HepG2 (cell line): ENCODE data around the gene CDK12. TPM values are rescaled to one million over a fixed set of nuclear protein-coding genes. Genes with fewer than 3 reads are reported as not detected.

Source experiments
- ATAC-seq: fragments of 200-7000 bp; cut with Tn5 transposase; 3 replicates; pipeline ENCODE4 v1.9.1; 2020; ENCODE audit warnings: mild to moderate bottlenecking, moderate library complexity
- BruUV-seq: library from RNA; stranded (reverse); fragments of 400-500 nt; replicated peaks from 2 replicates; lab custom pipeline; 2021; lab: Mats Ljungman, UMichigan
- CTCF ChIA-PET: fragments of 300-600 bp; formaldehyde crosslinking; extraction: SDS; loops from one replicate; lab custom pipeline; 2021; ENCODE audit warnings: low total read pairs, inconsistent platforms, low intra/inter-chr PET ratio; lab: Yijun Ruan, JAX
- POLR2A ChIA-PET: fragments of 350-600 bp; sonication (Branson Sonifier 250); formaldehyde crosslinking; loops from one replicate; lab custom pipeline; 2020; ENCODE audit warnings: antibody characterized with exemption, inconsistent platforms; lab: Yijun Ruan, JAX
- DNase-seq: peaks from one replicate; pipeline ENCODE4 v3.0.0-alpha.2; 2015; ENCODE audit warnings: low spot score
- FAIRE-seq: peaks from 3 replicates; lab custom pipeline; 2011; peaks lifted over from hg19 to GRCh38; lab: Jason Lieb, UNC
- H2AFZ ChIP-seq: one replicate; pipeline ENCODE4 v1.6.1; 2011; ENCODE audit warnings: low read length, inconsistent platforms
- H3K27ac ChIP-seq: fragments of 300-600 bp; 3 replicates; pipeline ENCODE4 v1.8.0; 2011; ENCODE audit warnings: mixed run types, mild to moderate bottlenecking, mixed read lengths, low read length, inconsistent platforms; ENCODE audit not compliant: insufficient read depth; ENCODE audit errors: extremely low read length
- H3K27me3 ChIP-seq, 2 experiments: fragments of 200-600 bp in 1 of 2; 2 replicates in 1 of 2; 3 replicates in 1 of 2; pipeline versions ENCODE4 v1.6.0 to v1.8.0; 2011; ENCODE audit warnings: low read length in 2 of 2, mild to moderate bottlenecking in 2 of 2, moderate library complexity in 2 of 2, inconsistent platforms in 1 of 2; ENCODE audit not compliant: insufficient read depth in 2 of 2, control insufficient read depth in 1 of 2
- H3K36me3 ChIP-seq, 2 experiments: fragments of 200-600 bp in 1 of 2; replicated peaks in 1 of 2; 2 replicates in 1 of 2; 3 replicates in 1 of 2; pipeline versions ENCODE4 v1.5.1 to v1.8.0; 2011; ENCODE audit warnings: low read length in 2 of 2, inconsistent platforms in 1 of 2; ENCODE audit not compliant: insufficient read depth in 2 of 2, control insufficient read depth in 1 of 2
- H3K4me1 ChIP-seq: 2 replicates; pipeline ENCODE4 v1.5.1; 2012; ENCODE audit warnings: low read length, inconsistent platforms; ENCODE audit not compliant: insufficient read depth
- H3K4me2 ChIP-seq: 2 replicates; pipeline ENCODE4 v1.6.0; 2011; ENCODE audit warnings: low read depth, low read length, inconsistent platforms
- H3K4me3 ChIP-seq, 3 experiments: fragments of 200-600 bp in 1 of 3; sonication (generic), shearing (Covaris generic) in 1 of 3; replicated peaks in 1 of 3; 2 replicates each; pipeline ENCODE4 v1.5.1; 2011 to 2016; ENCODE audit warnings: low read length in 3 of 3, inconsistent platforms in 2 of 3, low read depth in 2 of 3, mild to moderate bottlenecking in 2 of 3, control low read depth in 1 of 3, mixed read lengths in 1 of 3; ENCODE audit not compliant: insufficient read depth in 1 of 3
- H3K79me2 ChIP-seq: one replicate; pipeline ENCODE4 v1.6.1; 2011; ENCODE audit warnings: low read length, inconsistent platforms; ENCODE audit not compliant: insufficient read depth
- H3K9ac ChIP-seq: 2 replicates; pipeline ENCODE4 v1.6.0; 2011; ENCODE audit warnings: mild to moderate bottlenecking, low read depth, low read length, inconsistent platforms; ENCODE audit not compliant: insufficient read depth
- H3K9me3 ChIP-seq: 2 replicates; pipeline ENCODE4 v1.5.1; 2012; ENCODE audit warnings: mild to moderate bottlenecking, low read length
- H4K20me1 ChIP-seq: 2 replicates; pipeline ENCODE4 v1.6.0; 2011; ENCODE audit warnings: inconsistent platforms, mild to moderate bottlenecking, low read length, moderate library complexity; ENCODE audit not compliant: insufficient read depth
- ARNTL ChIP-seq: sonication (generic); formaldehyde crosslinking; IDR thresholded peaks from 2 replicates; pipeline ENCODE4 v1.4.0; 2020; ENCODE audit warnings: mild to moderate bottlenecking, missing genetic modification reagents
- CREM ChIP-seq, 2 experiments: sonication (generic) in 1 of 2; formaldehyde crosslinking in 1 of 2; IDR thresholded peaks; 2 replicates each; pipeline versions ENCODE4 v1.4.0 to v1.6.1; 2016 to 2020; ENCODE audit warnings: antibody characterized with exemption in 1 of 2, mild to moderate bottlenecking in 1 of 2, missing genetic modification reagents in 1 of 2
- CTCF ChIP-seq: sonication (generic); formaldehyde crosslinking; IDR thresholded peaks from 2 replicates; pipeline ENCODE4 v1.5.0; 2020; ENCODE audit warnings: mild to moderate bottlenecking, missing genetic modification reagents, moderate library complexity
- GABPA ChIP-seq, 2 experiments: IDR thresholded peaks; 2 replicates each; pipeline ENCODE4 v1.6.1; 2011 to 2016; ENCODE audit warnings: low read depth in 2 of 2, low read length in 1 of 2, missing biosample characterization in 1 of 2, missing genetic modification characterization in 1 of 2
- PBX3 ChIP-seq: sonication (generic); formaldehyde crosslinking; IDR thresholded peaks from 2 replicates; pipeline ENCODE4 v1.8.1; 2023; ENCODE audit warnings: missing genetic modification reagents, inconsistent platforms, borderline replicate concordance
- PRDM4 ChIP-seq: sonication (generic); formaldehyde crosslinking; IDR thresholded peaks from 2 replicates; pipeline ENCODE4 v1.9.0; 2021; ENCODE audit warnings: missing genetic modification reagents, borderline replicate concordance
- RAD21 ChIP-seq: fragments of 450-650 bp; formaldehyde crosslinking; IDR thresholded peaks from 2 replicates; pipeline ENCODE4 v1.5.0; 2020; ENCODE audit warnings: mild to moderate bottlenecking
- STAG1 ChIP-seq: sonication (generic); formaldehyde crosslinking; IDR thresholded peaks from 2 replicates; pipeline ENCODE4 v1.4.0; 2020; ENCODE audit warnings: missing genetic modification reagents
- XRCC5 ChIP-seq: fragments of 200-400 bp; formaldehyde crosslinking; optimal IDR thresholded peaks from 2 replicates; pipeline ENCODE3; 2017; ENCODE audit warnings: mild to moderate bottlenecking, low read length
- ZBTB38 ChIP-seq: sonication (generic); formaldehyde crosslinking; IDR thresholded peaks from 2 replicates; pipeline ENCODE4 v1.5.1; 2020; ENCODE audit warnings: mild to moderate bottlenecking, missing genetic modification reagents
- ZFP82 ChIP-seq: sonication (generic); formaldehyde crosslinking; IDR thresholded peaks from 2 replicates; pipeline ENCODE4 v1.5.1; 2020; ENCODE audit warnings: mild to moderate bottlenecking, missing genetic modification reagents, borderline replicate concordance
- ZKSCAN8 ChIP-seq: IDR thresholded peaks from 2 replicates; pipeline ENCODE4 v1.6.1; 2016; ENCODE audit warnings: borderline replicate concordance, missing genetic modification reagents, missing compliant biosample characterization
- WGBS: methylation state at CpG from one replicate; pipeline ENCODE4 v1.1.6; 2017; ENCODE audit warnings: low lambda C conversion rate; 5-methylcytosine and 5-hydroxymethylcytosine counted together
- in situ Hi-C: cut with HindIII; loops from 2 replicates; pipeline ENCODE4 v1.10.0; 2017; ENCODE audit warnings: low pct_unique_long_range_greater_than_20kb; ENCODE audit not compliant: extremely low pct_ligation_motif_present
- intact Hi-C: fragments of 100-400 bp; cut with micrococcal nuclease; formaldehyde crosslinking; loops from one replicate; pipeline ENCODE4 v1.10.0; 2022; ENCODE audit not compliant: unreplicated experiment
- polyA plus RNA-seq, 8 experiments: library from polyadenylated mRNA; depleted of rRNA in 3 of 8; stranded (reverse) in 7 of 8; unstranded in 1 of 8; fragments of >200 nt; fragmentation: Illumina TruSeq in 4 of 8; extraction: Trizol in 4 of 8; gene quantifications; 2 replicates each; pipeline versions ENCODE4 v1.2.1 to v1.2.3, GENCODE V29; 2011 to 2016; ENCODE audit warnings: low read depth in 4 of 8, missing spikeins in 1 of 8, mixed read lengths in 1 of 8; ENCODE audit not compliant: insufficient read depth in 1 of 8
- total RNA-seq, 5 experiments: library from RNA; depleted of rRNA; stranded (reverse); fragments of >200 nt; fragmentation: Illumina TruSeq; extraction: Trizol; gene quantifications; 2 replicates each; pipeline ENCODE4 v1.2.3, GENCODE V29; 2016; ENCODE audit warnings: low read depth in 1 of 5

Gene CDK12
- total and polyA plus RNA-seq, 2 of the 13 experiments (the other 11 are each of a cell fraction or from before 2014, with no cell fraction given), result 24.0 to 88.6 TPM

GRCh38 chr17:39576187-39576586 lies 114.9 kb downstream of the CDK12 start:
- Histone ChIP-seq H3K27ac (no peak overlapping the region), H2AFZ (no peak overlapping the region), H3K36me3 (no peaks in the 10 kb centered on the region), H3K4me3 (no peak overlapping the region), H3K4me1 (peaks cover 15% of the 10 kb centered on the region), H3K9ac (no peak overlapping the region), H3K4me2 (no peak overlapping the region), H3K27me3 (peaks cover 5 to 37% of the 10 kb centered on the region in 2 experiments; a peak in 3 of 5 replicates), H4K20me1 (0 out of 2 replicates have a peak, but pooled peaks cover 2% of the 10 kb centered on the region), H3K79me2 (no peaks in the 10 kb centered on the region), H3K9me3 (no peaks in the 10 kb centered on the region)
- FAIRE-seq, result no peak
- peak; percentile 35 for DNase-seq
- in situ Hi-C loops (no loop called here), intact Hi-C loops (loop anchor here (2.0 kb wide), 1 partner anchor 27 kb away; no protein-coding TSS in a partner anchor)
- CTCF ChIA-PET, result interaction anchor here (2.0 kb wide), 1 partner anchor 28 kb away, joined by 16 read pairs; no protein-coding TSS in a partner anchor
- POLR2A ChIA-PET, result no interaction called here
- peak; percentile 71 for ATAC-seq
- 21% methylated on average over 5 of the region's 7 CpGs for WGBS
- no TSS peak for BruUV-seq
- TF ChIP-seq RAD21 (CRISPR knock-in tag) (0 out of 2 replicates have a peak, but pooled peaks have one; percentile 21), CREM (IDR thresholded peaks at IDR 0.05) (no peak), CREM (CRISPR knock-in tag; IDR thresholded peaks at IDR 0.05) (no peak), STAG1 (CRISPR knock-in tag) (peak; percentile 29), ARNTL (CRISPR knock-in tag) (no peak), XRCC5 (peak; percentile 88), CTCF (CRISPR knock-in tag) (peak; percentile 53)

GRCh38 chr17:39578272-39578671 lies 117.0 kb downstream of the CDK12 start:
- FAIRE-seq, result no peak
- WGBS, result 6% methylated on average over 2 of the region's 2 CpGs
- CTCF ChIA-PET, result no interaction called here
- TF ChIP-seq ZBTB38, result no peak
- no peak for TF ChIP-seq GABPA (IDR thresholded peaks at IDR 0.05; ENCODE audit: low read depth, low read length)
- no peak for TF ChIP-seq GABPA (CRISPR knock-in tag; IDR thresholded peaks at IDR 0.05; ENCODE audit: low read depth)
- TF ChIP-seq ZKSCAN8 (CRISPR knock-in tag), result no peak
- no peak for TF ChIP-seq PBX3 (CRISPR knock-in tag)
- TF ChIP-seq PRDM4 (CRISPR knock-in tag), result no peak
- no peak for TF ChIP-seq ZFP82 (CRISPR knock-in tag)

More at GRCh38 chr17:39578272-39578671, 117.0 kb downstream of the CDK12 start:
- no peak overlapping the region for H3K4me2 ChIP-seq
- peaks cover 7 to 37% of the 10 kb centered on the region in 2 experiments; a peak in 3 of 5 replicates for H3K27me3 ChIP-seq
- in situ Hi-C loops (no loop called here), intact Hi-C loops (no loop called here)
- no peaks in the 10 kb centered on the region for H3K79me2 ChIP-seq
- H2AFZ ChIP-seq, result no peak overlapping the region
- no peaks in the 10 kb centered on the region for H3K36me3 ChIP-seq
- no peak overlapping the region for H3K9ac ChIP-seq
- POLR2A ChIA-PET, result no interaction called here
- H4K20me1 ChIP-seq, result 0 out of 2 replicates have a peak, but pooled peaks cover 3% of the 10 kb centered on the region
- BruUV-seq, result no TSS peak
- no peak for ATAC-seq
- no peak overlapping the region for H3K27ac ChIP-seq
- peaks cover 15% of the 10 kb centered on the region for H3K4me1 ChIP-seq
- H3K9me3 ChIP-seq, result no peaks in the 10 kb centered on the region
- H3K4me3 ChIP-seq, result no peak overlapping the region
- DNase-seq, result no peak
